ENCODE data around the gene TREM1. TPM values are rescaled to one million over a fixed set of nuclear protein-coding genes. Genes with fewer than 3 reads are reported as not detected.

TREM1 gene
- total RNA-seq: not detected in 2 replicates

DNA sequence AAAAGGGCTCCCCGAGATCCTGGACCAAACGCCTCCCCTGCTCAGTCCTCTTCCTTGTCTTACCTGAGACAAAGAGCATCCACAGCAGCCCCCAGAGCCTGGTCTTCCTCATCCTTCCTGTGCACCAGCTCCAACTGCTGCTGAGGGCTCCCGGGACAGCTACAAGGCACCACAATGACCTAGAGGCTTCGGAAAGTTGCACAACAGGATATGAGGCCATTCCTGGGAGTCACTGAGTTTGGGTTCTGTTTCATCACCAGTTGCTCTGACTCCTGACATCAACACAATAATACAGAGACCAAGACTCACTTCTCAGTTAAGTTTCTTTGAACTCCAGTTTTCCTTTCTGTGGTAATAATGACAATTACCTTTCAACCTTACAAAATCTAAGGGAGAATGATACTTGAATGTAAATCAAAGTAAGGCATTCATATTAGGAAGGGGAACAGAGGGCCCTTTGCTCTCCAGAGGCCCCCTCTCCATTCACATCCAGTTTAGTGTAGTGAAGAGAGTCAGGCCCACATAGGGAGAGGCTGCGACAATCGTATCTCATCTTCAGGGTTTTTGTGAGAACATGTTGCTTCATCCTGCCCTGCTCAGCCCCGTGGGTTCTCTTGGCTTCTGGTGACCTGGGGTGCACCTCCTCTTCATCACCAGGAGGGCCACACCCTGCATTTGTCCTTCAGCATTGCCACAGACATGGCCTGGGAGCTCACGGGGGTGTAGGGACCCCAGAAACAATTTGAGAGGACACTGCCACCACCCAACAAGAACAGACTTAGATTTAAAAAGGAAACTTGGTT, at the start of gene TREM1:
Gene TREM1 (minus strand): TSS at position 139 of the 803 bp plus-strand sequence. CDS start 27 bp downstream, at position 112.

DNA sequence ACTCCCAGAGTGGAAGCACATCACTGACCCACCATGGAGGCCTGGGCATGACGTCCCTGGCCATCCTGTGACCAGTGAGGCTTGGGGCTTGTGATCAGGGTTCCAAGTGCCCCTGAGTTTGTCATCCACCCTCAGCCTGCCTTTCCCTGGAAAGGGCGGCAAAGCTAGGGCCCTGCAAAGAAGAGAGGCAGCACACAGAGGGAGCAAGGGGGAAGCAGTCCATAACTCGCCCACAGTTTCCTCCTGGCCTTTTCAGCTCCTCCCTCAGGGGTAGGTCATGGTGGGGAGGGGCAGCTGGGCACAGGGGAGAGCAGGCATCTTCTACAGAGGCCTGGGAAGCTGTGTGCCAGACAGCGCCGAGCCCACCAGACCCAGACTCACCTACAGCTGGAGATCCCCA, 48.8 kb upstream of the TREM1 start, which contains the start of gene NCR2:
Gene NCR2 (plus strand): TSS at position 313 of the 400 bp plus-strand sequence. CDS start 269 bp downstream, outside the sequence.

DNA sequence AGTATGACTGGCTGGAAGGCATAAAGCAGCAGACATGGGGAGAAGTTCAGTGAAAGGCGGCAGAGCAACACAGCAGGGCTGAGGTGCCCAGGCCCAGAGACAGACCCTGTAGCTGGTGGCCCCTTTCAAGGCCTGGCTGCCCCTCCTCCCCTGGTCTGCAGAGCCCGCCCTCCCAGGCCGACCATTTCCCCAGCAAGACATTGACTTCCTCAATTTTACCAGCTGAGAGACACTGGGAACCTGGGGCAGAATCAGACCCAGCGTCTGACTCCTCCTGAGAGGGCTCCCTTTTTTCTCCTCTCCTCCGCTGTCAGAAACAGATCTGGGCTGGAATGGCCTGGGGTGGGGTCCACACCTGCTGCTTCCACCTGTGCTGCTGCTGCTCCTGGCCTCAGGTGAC, 58.4 kb downstream of the TREM1 start, which contains the start of gene TREML4:
Gene TREML4 (plus strand): TSS at position 254 of the 400 bp plus-strand sequence. CDS start 79 bp downstream, at position 333.

Other genes starting within 250 kb of the TREM1 start
- 1.1 and 22.1 TPM in 2 replicates for gene UNC5CL, start 247.5 kb downstream of the TREM1 start, total RNA-seq
- gene TSPO2, start 244.2 kb downstream of the TREM1 start, total RNA-seq: 0.51 TPM in 1 of 2 replicates, not detected in the other
- not detected in 2 replicates for gene APOBEC2, start 233.5 kb downstream of the TREM1 start, total RNA-seq
- gene OARD1, start 214.3 kb downstream of the TREM1 start, total RNA-seq: 7.3 and 10.4 TPM in 2 replicates
- gene NFYA, start 213.7 kb downstream of the TREM1 start, total RNA-seq: 14.5 and 22.9 TPM in 2 replicates
- gene TREML1, start 132.3 kb downstream of the TREM1 start, total RNA-seq: not detected in 2 replicates
- gene TREM2, start 123.6 kb downstream of the TREM1 start, total RNA-seq: not detected in 2 replicates
- gene TREML2, start 85.5 kb downstream of the TREM1 start, total RNA-seq: not detected in 2 replicates
- not detected in 2 replicates for gene TREML4, start 58.3 kb downstream of the TREM1 start, total RNA-seq
- not detected in 2 replicates for gene NCR2, start 48.9 kb upstream of the TREM1 start, total RNA-seq